Uterus (tissue), 4 donors: ENCODE results near the gene DLG5. TPM values are rescaled to one million over a fixed set of nuclear protein-coding genes. Genes with fewer than 3 reads are reported as not detected.

ENCODE experiments used
- DNase-seq, 2 donors: peaks; one replicate each; pipeline ENCODE4 v3.0.0-alpha.2; 2019 to 2020
- H3K27ac ChIP-seq, 2 donors: fragments of 200-600 bp; sonication (generic); 1 replicate in 1 of 2; 2 replicates in 1 of 2; pipeline ENCODE4 v1.5.1; 2016 to 2018
- H3K27me3 ChIP-seq, 2 donors: fragments of 200-600 bp; sonication (generic); one replicate each; pipeline ENCODE4 v1.5.1; 2018 to 2019; ENCODE audit warnings: control low read depth in 1 of 2
- H3K36me3 ChIP-seq, 2 donors: fragments of 200-600 bp; sonication (generic); one replicate each; pipeline ENCODE4 v1.5.1; 2019; ENCODE audit warnings: control low read depth in 1 of 2
- H3K4me1 ChIP-seq, 2 donors: fragments of 200-600 bp; sonication (generic); one replicate each; pipeline ENCODE4 v1.5.1; 2018 to 2019; ENCODE audit warnings: control low read depth in 1 of 2
- H3K4me3 ChIP-seq, 2 donors: fragments of 200-600 bp; sonication (generic); 1 replicate in 1 of 2; 2 replicates in 1 of 2; pipeline ENCODE4 v1.5.1; 2018 to 2019; ENCODE audit warnings: mild to moderate bottlenecking in 1 of 2
- H3K9me3 ChIP-seq, 2 donors: fragments of 200-600 bp; sonication (generic); one replicate each; pipeline ENCODE4 v1.5.1; 2019; ENCODE audit warnings: control low read depth in 1 of 2
- CTCF ChIP-seq, 4 experiments: fragments of 200-600 bp in 2 of 4; fragments of 450-650 bp in 2 of 4; sonication (generic) in 2 of 4; IDR thresholded peaks; one replicate each; pipeline ENCODE4 v1.5.1; 2016 to 2019; ENCODE audit warnings: antibody characterized with exemption in 4 of 4, mild to moderate bottlenecking in 2 of 4, moderate library complexity in 1 of 4
- POLR2A ChIP-seq, 2 donors: fragments of 450-650 bp; IDR thresholded peaks; one replicate each; pipeline ENCODE4 v1.6.1; 2016; ENCODE audit warnings: antibody characterized with exemption in 2 of 2, mild to moderate bottlenecking in 1 of 2, moderate library complexity in 1 of 2
- intact Hi-C: fragments of 100-400 bp; cut with DNase I; formaldehyde crosslinking; loops from one replicate; pipeline ENCODE4 v1.15.1; 2023; ENCODE audit warnings: low total_unique reads
- total RNA-seq, 4 donors: library from RNA; depleted of rRNA in 3 of 4; stranded (reverse); fragments of >200 nt in 3 of 4; gene quantifications; one replicate each; pipeline versions ENCODE4 v1.1.0 to v1.2.4, GENCODE V29; 2014 to 2023
- donor health status: DM: yes; HTN: yes; CAD: no.

DLG5 gene
- total RNA-seq, 4 donors from 2014 or later: 27.1 to 72.6 (median 46.5) TPM

- Histone ChIP-seq H3K4me1 (no peaks in the 10 kb centered on the region), H3K36me3 (no peaks in the 10 kb centered on the region), H3K27ac (no peak overlapping the region), H3K9me3 (no peaks in the 10 kb centered on the region), H3K27me3 (no peaks in the 10 kb centered on the region), H3K4me3 (no peak overlapping the region)
- no peak for DNase-seq
- intact Hi-C loops: no loop called here
- TF ChIP-seq CTCF (IDR thresholded peaks at IDR 0.05) (no peak), POLR2A (IDR thresholded peaks at IDR 0.05) (no peak)
These were observed 138.0 kb downstream of the DLG5 start for GRCh38 chr10:77788496-77789010.

- intact Hi-C loops: no loop called here
These were observed 139.1 kb downstream of the DLG5 start for GRCh38 chr10:77787440-77787839.

DNA sequence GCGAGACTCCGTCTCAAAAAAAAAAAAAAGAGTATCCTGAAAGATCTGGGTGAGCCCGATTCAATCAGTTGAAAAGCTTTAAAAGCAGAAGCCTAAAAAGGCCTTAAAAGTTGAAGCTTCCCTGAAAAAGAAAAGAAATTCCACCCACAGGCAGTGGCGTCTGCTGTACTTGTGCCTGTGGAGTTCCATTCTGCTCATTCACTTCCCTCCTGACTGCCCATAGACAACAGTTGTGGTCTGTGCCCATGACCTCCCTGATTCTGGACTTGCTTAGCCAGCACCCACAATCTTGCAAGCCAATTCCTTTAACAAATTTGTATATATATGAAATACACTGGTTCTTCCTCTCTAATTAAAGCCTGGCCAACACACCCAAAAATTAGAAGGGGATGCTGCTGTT is 141.7 kb downstream of the DLG5 start:
- Histone ChIP-seq H3K27me3 (no peaks in the 10 kb centered on the region), H3K36me3 (no peaks in the 10 kb centered on the region), H3K4me1 (no peaks in the 10 kb centered on the region), H3K4me3 (no peak overlapping the region), H3K27ac (no peak overlapping the region), H3K9me3 (no peaks in the 10 kb centered on the region)
- intact Hi-C loops: no loop called here
- no peak for DNase-seq
- no peak for TF ChIP-seq CTCF (IDR thresholded peaks at IDR 0.05)

More at GRCh38 chr10:77787440-77787839, 139.1 kb downstream of the DLG5 start:
- no peak overlapping the region for H3K4me3 ChIP-seq
- H3K27me3 ChIP-seq: no peaks in the 10 kb centered on the region
- TF ChIP-seq POLR2A (IDR thresholded peaks at IDR 0.05): no peak
- no peak for TF ChIP-seq CTCF (IDR thresholded peaks at IDR 0.05)
- no peaks in the 10 kb centered on the region for H3K36me3 ChIP-seq
- no peaks in the 10 kb centered on the region for H3K9me3 ChIP-seq
- H3K27ac ChIP-seq: no peak overlapping the region
- DNase-seq: no peak
- no peaks in the 10 kb centered on the region for H3K4me1 ChIP-seq

DNA sequence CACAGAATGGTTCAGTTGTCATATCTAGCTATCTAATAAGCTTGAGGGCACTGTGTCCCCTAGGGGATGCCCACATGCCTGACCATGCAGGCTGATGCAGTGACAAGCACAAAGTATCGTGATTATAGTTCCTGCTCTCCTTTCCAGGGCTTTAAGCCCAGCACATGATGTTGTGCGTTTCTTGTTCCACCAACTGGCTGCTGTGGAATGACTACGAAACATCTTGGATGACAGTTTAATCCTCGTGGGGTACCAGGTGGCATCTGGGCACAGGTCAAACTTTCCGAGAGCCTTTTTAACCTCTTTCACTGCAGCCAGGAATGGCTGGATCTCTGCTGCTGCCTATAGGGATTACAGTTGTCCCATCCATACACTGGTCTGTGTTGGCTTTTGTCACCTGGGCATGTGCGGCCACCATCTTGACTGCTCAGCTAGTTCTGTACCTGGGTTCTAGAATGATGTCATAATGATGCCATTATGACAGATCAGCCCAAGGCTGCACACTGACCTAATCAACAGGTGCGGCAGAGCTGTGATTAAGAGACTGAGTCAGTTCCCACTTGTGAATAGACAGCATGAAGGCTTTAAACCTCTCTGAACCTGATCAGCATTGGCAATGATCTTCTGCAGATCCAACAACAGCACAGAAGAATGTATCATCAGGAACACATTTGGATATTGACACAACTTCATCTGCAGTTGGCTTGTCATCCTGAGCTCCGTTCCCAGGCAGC is 144.1 kb downstream of the DLG5 start:
- Histone ChIP-seq H3K4me3 (no peak overlapping the region), H3K27me3 (no peaks in the 10 kb centered on the region), H3K9me3 (no peaks in the 10 kb centered on the region), H3K36me3 (no peaks in the 10 kb centered on the region), H3K27ac (no peak overlapping the region), H3K4me1 (no peaks in the 10 kb centered on the region)
- intact Hi-C loops: no loop called here
- DNase-seq: no peak
- TF ChIP-seq CTCF (IDR thresholded peaks at IDR 0.05) (no peak), POLR2A (IDR thresholded peaks at IDR 0.05) (no peak)

GRCh38 chr10:77781451-77782327 is 144.9 kb downstream of the DLG5 start:
- no peak overlapping the region for H3K4me3 ChIP-seq
- DNase-seq: no peak
- intact Hi-C loops: no loop called here
- TF ChIP-seq CTCF (IDR thresholded peaks at IDR 0.05): no peak
- no peak for TF ChIP-seq POLR2A (IDR thresholded peaks at IDR 0.05)
- H3K27ac ChIP-seq: no peak overlapping the region
- no peaks in the 10 kb centered on the region for H3K9me3 ChIP-seq
- no peaks in the 10 kb centered on the region for H3K4me1 ChIP-seq
- no peaks in the 10 kb centered on the region for H3K36me3 ChIP-seq
- H3K27me3 ChIP-seq: no peaks in the 10 kb centered on the region
